Central memory CD4-positive, alpha-beta T cell (primary cell): ENCODE data around the gene RAB40A.
"Not testable (repeated sequence)": the region's sequence is repeated elsewhere in the genome, so short reads cannot be mapped to it uniquely, and the experiment has no call there.

Experiments used
- DNase-seq: peaks from one replicate; pipeline ENCODE4 v3.0.0; 2022

RAB40A gene

DNA sequence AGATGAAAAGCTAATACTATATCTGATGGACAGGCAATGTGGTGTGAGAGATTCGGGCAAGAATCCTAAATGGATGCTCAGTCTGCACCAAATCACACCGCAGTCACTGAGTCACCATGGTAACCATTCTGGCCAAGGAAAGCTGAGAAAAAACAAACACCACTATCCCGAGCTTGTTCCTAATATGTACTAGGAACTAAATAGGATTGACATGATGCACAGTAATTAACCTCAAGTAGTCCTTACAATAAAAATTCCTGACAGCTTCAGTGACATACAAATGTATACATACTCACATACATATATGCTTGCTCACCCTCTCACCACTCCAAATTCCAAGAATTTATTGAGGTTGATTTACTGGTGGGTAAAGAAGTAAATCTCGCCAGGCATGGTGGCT is 1.1 kb upstream of the RAB40A start:
- DNase-seq = no peak

DNA sequence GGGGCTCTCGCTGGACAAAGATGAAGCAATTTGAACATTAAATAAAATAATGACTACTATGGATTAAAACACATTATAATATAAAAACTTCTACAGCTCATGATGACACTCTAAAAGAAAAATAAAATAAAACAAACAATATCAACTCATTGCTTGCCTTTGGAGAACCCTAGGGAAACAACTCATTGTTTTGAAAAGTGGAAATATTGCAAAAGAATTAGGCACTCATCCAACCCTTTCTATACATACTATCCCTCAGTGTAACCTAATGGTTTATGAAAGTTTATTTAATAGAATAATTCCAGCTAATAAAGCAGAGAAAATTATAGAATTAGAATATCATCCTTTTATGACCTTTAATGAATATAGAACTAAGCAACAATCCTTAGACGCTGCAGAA is 718 bp downstream of the RAB40A start:
- no peak for DNase-seq

DNA sequence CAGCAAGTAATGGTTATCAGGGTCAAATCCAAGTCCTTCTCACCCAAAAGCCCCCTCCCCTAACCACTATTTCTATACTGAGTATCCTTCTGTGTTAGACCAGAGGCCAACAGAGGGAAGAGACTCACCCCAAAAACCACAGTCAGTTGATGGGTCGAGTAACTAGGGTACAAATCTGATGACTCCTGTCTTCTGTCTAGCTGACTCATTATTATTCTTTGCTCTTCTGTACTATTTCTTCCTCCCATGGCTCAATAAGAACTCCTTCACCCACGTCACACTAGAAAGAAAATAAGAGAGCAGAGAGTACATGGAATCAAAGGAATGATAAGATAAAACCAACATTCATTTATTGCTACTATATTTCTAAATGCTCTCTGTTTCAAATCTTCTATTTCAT is 2.0 kb downstream of the RAB40A start:
- no peak for DNase-seq

DNA sequence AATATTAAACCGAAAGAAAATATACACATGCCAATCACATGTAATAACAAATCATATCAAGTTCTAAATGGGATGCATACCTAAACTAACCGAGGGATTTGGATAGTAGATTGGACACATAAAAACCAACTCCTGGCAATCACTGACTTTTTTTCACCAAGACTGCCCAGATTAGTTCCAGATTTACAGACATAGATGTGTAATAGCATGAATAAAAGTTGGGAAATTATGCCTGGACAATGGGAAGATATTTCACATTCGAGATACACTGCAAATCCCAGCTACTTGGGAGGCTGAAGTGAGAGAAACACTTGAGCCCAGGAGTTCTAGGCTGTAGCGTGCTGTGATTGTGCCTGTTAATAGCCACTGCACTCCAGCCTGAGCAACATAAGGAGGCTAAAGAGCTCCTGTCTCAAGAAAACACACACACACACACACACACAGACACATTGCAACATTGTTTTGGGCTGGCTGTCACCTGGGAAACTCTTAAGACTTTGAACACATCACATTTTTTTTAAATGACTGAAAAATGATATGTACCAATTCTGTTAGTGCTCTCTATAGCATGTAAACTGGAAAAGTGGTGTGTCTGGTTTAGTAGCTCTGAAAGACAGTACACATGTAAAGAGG is 5.7 kb downstream of the RAB40A start:
- DNase-seq = no peak

DNA sequence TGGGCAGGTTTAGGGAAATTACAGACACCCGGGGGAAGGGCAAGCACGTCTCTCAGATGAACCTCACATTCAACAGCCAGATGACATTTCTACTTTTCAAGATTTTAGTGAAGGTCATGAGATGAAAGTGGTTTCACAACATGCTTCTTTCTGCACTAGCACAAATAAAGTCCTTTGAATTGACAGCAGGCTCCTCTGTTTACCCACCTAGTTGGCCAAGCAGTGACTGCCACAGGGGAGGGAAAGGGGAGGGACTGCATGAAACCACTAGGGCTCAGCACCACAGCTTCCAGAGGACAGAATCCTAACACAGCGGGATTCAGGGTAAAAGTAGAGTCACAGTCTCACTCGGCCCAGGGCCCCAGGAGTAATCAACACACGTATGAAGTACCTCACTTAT is 6.2 kb downstream of the RAB40A start:
- no peak for DNase-seq

DNA sequence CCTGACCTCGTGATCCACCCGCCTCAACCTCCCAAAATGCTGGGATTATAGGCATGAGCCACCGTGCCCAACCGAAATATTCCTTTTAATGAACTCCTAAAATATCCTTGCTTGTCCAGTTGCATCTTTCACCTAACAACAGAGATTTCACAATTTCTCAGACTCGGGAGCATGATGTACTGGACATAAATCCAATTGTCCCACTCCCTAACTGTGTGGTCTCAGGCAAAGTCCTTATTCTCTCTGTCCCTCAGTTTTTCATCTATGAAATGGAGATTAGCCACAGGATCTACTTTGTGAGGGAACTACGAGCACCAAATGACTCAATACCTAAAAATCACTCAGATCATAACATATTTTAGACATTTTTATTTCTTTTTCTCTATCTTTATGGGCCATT is 9.3 kb downstream of the RAB40A start:
- DNase-seq = no peak

DNA sequence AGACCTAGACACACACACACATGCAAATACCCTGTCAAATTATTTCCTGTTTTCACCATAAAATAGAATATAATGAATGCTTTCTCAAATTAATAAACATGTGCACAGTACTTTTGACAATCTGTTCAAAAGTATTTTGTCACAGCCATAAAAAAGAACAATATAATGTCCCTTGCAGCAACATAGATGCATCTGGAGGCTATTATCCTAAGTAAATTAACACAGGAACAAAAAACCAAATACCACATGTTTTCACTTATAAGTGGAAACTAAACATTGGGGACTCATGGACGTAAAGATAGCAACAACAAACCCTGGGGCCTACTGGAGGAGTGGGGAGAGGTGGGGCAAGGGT is 15.5 kb downstream of the RAB40A start:
- DNase-seq = no peak

DNA sequence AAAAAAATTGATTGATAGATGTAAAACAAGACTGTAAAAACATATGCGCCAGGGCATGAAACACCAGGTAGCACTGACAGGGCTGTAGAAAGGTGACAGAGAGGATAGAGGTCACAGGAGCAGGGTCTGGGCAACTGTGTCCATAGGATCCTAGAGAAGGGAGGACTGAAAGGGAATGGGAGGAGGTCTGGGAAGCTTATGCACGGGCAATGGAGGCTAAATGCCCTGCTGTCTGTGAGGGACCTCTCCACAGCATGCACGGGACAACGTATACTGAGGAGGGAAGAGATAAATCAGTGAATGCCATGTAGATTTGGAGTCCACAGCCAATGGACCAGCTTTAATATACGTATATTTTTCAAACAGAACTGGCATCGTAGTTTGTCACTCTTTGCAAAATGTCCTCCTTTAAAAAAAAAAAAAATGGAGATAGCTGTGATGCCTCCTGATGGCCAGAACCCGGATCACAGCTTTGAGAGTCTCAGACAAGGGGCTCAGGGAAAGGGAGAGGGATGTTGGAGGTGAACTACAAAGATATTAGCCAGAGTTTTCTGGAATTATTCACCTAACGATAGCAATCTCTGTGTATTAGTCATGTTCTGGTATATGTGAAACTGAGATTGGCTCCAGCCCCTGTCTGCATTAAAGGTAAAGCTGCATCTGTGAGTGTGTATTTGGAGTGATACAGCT is 16.0 kb downstream of the RAB40A start:
- no peak for DNase-seq

DNA sequence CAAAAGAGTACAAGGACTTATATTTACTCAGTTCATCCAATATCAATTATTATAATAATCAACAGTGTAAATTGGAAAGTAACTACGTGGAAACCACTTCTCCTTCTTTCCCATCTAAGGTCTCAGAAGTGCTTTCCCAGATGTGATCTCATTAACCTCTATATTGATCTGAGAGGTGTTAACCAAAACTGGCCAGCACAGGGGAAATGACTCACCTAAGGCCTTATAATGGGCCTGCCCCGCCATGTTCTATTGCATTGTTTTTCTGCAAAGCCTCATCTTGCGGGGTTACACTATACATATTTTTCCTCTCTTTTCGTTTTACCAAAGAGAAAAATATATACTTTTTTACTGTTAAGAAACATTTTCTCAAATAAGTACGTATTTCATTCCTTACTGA is 20.5 kb downstream of the RAB40A start:
- no peak for DNase-seq

DNA sequence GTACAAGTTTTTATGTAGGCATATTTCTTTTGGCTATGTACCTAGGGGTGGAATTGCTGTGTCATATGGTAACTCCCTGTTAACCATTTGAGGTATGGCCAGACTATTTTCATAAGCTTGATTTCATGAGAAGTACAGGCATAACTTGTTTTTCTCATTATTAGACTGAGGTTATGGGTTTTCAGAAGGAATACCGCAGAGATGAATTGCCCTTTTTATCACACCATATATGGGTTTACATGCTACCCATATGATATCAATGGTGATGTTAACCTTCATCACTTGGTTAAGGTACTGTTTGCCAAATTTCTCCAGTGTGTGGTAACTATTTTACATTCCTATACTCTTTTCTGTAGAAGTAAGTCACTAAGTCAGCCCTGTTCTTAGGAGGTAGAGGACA is 23.5 kb downstream of the RAB40A start:
- no peak for DNase-seq

DNA sequence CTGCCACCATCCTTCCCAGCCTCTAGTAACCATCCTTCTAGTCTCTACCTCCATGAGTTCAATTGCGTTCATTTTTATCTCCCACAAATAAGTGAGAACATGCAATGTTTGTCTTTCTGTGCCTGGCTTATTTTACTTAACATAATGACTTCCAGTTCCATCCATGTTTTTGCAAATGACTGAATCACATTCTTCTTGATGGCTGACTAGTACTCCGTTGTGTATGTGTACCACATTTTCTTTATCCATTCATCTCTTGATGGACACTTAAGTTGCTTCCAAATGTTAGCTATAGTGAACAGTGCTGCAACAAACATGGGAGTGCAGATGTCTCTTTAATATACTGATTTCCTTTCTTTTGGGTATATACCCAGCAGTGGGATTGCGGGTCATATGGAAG is 25.7 kb downstream of the RAB40A start:
- not testable (repeated sequence) for DNase-seq

DNA sequence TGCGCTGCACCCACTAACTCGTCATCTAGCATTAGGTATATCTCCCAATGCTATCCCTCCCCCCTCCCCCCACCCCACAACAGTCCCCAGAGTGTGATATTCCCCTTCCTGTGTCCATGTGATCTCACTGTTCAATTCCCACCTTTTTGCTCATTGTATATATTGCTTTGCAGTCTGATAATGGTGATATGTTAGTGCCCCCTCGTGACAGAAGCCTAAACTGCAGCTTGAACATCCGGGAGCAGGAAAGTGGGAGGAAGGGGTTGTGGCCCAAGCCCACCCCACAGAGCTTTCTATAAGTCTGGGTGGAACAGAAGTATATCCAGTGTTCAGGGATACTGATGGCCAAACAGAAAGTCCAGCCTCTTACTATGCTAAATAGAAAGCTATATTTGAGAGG is 29.6 kb downstream of the RAB40A start:
- peak; percentile 16 for DNase-seq

DNA sequence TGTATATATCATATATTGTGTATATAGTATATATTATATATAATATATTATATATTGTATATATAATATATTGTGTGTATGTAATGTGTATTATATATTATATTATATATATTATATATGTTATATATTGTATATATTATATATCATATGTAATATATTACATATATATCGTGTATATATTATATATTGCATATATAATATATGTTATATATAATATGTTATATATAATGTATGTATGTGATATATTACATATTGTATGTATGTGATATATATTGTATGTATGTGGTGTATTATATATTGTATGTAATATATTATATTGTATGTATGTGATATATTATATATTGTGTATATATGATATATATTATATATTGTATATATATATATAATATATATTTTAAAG is 30.5 kb downstream of the RAB40A start:
- DNase-seq = no peak

DNA sequence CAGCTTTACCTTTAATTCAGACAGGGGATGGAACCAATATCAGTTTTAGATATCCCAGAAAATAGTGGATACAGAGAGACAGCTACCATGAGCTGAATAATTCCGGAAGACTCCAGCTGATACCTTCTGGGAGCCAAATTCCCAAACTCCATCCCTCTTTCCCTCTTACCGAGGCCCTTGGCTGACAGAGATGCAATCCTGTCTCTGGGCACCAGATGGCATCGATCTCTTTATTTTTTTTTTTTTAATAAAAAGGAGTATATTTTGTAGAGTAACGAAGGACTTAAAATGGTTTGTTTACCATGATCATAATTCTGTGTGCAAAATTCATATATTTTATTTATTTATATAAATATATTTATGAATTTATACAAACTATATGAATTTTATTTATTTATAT is 31.0 kb downstream of the RAB40A start:
- no peak for DNase-seq

DNA sequence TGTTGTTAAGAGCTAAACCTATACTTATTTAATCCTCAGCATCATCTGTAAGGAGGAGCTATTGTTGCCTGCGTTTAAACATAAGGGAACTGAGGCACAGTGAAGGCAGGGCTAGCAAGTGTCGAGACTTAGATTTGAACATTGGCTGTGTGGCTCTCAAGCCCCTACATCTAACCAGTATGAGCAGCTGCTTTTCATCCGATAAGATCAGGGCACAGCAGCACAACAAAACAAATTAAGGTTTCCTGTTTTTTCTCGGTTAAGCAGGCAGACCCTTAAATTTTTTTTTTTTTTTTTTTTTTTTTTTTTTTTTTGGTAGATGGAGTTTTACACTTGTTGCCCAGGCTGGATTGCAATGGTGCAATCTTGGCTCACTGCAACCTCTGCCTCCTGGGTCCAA is 35.6 kb downstream of the RAB40A start:
- peak; percentile 20 for DNase-seq

DNA sequence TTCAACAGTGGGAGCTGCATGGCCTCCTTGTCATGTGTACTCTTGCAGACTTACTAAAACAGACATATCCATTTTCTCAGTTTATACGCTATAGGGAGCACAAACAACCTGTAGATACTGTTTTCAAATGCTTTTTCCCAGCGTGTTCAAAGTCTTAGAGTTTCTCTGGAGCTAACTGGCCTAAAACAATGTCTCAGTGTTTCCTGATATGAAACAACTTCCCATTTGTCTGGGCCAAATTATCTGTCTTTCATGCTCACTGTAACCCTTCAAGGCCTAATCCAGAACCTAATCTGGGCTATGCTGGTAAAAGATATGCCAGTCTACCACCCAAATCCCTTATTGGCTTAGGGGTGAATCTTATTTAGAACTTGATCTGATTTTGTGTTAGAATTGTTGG is 38.8 kb downstream of the RAB40A start:
- no peak for DNase-seq

DNA sequence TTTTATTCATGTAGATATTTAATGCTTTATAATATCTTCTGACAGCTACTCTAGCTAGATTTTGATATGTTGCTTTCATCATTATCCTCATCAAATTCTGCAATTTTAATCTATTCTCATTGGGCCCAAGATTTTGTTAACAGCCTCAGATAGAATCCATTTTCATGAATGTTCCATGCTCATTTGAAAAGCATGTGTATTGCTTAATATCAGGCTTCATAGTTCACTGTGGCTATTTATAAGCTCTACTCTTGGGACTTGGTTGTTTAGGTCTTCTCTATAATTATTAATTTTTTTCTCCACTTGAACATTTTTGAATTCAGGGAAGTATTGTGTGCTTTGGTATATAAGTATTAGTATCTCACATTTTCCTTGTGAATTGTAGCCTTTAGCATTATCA is 41.8 kb downstream of the RAB40A start:
- DNase-seq = no peak

DNA sequence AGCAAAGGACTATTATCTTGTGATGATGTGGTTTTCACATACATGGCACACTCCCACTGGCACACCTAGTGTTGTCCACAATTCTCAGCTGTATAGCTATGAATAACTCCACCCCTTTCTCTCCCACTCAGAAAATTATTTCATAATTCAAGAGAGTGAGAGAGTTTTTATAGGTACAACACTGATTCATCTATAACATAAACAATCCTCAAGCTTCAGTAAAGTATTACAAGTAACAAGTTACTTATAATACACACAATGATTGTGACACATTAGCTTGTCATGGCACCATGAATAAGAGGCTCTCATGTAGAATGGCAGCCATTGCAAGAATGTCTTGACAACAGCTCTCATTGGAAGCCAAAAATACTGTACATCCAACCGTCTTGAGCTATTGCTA is 43.9 kb downstream of the RAB40A start:
- no peak for DNase-seq

DNA sequence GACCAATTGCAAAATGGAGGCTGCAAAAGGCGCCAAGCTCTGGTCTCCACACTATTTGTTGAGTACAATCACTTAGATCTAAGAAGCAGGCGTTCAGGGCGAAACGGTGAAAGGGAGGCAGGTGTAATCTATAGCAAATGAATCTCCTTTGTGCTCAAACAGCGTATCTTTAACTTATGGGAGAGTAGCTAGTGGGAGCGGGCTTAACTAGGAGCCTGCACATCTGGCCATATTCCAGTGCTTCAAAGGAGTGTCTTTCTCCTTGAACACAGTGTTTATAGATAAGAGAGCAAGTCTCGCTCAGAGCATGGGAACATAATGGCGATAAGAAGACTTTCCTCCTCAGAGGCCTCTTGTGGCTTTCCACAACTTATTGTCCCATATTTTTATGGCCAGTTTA is 49.3 kb downstream of the RAB40A start:
- not testable (repeated sequence) for DNase-seq

DNA sequence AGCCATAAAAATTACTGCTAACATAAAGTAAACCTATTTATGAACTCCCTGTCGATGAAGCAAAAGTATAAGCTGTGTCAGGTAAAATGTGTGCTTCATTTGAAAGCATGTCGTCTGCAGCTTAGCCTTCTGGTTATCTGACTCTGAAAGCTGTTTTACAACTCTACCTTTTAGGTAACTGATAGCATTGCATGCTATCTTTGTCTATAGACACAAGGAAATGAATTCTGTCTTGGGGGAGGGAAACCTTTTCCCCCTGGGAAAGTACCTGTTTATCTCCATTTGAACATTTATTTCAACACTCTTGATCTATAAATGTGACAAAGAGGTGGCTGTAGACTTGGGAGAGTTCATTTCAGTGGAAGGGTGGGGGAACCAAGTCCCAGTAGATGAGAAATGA is 51.4 kb downstream of the RAB40A start:
- DNase-seq = no peak

DNA sequence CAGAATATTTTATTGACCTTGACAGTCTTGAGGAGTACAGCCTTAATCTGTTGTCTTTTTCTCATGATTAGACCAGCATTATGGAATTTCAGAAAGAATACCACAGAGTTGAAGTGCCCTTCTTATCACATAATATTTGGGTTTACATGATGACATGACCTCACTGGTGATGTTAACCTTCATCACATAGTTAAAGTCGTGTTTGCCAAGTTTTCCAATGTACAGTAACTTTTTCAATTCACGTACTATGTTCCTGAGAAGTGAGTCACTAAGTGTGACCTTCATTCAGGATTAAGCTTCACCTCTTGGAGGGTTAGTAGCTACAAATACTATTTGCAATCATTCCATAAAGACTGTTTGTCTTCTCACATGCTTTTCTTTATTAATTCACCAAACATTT is 52.1 kb downstream of the RAB40A start:
- no peak for DNase-seq

DNA sequence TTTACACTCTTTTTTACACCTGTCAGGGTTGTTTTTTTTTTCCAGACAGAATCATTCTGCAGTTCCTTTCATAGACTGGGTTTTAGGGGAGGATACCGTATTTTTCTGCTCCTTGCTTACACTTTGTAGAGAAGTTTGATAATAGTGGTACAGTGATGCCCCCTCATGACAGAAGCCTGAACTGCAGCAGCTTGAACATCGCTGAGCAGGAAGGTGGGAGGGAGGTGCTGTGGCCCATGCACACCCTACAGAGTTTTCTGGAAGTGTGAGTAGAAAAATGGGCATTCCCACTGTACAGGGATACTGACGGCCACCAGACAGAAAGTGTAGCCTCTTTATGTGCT is 54.5 kb downstream of the RAB40A start:
- DNase-seq = peak; percentile 69

DNA sequence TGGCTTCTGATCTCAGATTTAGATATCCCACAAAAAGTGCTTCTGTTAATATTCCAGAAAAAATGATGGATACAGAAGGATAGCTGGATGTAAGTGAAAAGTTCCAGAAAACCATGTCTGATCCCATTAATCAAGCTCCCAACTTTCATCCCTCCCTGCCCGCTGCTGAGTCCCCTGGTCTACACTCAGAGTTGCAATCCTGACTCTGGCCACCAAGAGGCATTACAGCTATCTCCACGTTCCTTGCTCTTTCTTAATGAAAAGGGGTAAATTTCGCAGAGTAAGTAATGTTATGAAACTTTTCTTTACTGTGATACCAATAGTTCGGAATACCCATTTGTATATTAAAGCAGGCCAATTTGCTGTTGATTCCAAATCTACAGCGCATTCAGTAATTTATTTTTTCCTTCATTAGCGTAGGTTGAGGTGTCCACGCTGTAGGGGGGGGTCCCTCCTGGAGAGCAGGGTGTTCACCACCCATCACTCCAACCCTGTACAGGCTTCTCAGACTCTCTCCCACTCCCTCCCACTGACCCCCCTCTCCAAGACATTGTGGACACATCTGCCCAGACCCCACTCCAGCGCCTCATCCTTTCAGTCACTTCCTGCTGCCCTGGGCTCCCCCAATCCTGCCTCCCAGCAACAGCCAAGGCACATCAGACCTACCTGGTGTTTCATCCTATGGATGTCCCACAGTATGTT is 55.1 kb downstream of the RAB40A start:
- peak; percentile 21 for DNase-seq

DNA sequence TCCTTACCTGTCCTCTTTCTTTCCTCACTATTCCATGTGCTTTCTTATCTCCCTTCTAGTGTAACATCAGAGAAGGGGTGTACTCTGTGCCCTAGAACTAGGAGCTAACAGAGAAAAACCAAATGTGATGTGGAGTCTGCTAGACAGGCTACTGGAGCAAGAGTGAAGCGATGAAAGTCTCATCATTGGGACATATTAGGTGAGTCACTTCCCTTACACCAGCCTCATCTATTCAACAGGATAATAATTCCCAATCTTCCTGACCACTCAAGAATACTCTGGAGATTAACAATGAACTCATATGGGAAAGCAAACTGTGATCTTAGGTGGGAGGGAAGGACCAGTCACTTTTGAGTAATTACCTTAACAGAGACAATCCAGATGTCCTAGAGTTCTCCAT is 58.1 kb downstream of the RAB40A start:
- DNase-seq = no peak
